ENCODE data around the gene MUC12.
"Not testable (repeated sequence)": the region's sequence is repeated elsewhere in the genome, so short reads cannot be mapped to it uniquely, and the experiment has no call there.

Gene MUC12

DNA sequence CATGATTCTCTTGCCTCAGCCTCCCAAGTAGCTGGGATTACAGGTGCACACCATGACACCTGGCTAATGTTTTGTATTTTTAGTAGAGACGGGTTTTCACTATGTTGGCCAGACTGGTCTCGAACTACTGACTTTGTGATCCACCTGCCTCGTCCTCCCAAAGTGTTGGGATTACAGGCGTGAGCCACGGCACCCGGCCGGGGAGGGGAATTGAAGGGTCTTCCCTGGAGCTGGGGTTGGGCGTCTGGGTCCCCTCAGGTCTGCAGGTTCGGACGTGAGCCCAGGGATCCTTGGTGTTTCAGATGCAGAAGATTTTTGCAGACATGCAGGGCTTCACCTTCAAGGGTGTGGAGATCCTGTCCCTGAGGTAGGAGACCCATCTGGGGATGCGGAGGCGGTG, 6.0 kb upstream of the MUC12 start:
- DNase-seq, result no peak

DNA sequence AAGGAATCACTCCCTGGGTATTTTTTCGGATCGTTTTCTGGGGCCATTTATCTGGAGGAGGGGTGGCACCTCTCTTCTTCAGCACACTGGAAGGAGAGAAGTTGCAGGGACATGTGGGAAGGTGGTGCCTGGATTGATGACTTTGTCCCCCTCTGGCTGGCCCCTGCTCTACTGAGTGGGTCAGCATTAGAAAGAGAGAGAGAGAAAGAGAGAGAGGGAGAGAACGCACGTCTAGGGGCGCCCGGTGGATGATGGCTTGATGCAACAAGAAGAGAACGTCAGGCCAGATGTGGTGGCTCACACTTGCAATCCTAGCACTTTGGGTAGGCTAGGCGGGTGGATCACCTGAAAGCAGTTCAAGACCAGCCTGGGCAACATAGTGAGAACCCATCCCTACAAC, 5.5 kb upstream of the MUC12 start:
- no peak for DNase-seq

DNA sequence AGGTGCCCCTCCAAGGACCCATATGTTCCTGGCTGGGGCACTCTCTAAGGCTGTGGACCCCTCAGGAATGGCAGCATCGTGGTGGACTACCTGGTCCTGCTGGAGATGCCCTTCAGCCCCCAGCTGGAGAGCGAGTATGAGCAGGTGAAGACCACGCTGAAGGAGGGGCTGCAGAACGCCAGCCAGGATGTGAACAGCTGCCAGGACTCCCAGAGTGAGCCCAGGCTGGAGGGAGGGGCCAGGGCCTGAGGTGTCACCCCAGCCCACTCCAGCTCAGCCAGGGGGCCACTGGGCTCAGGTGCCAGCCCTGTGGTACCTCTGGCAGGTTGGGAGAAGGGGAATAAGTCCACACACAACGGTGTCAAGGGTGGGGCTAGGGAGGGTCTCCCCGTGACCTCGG, 4.7 kb upstream of the MUC12 start:
- DNase-seq, result no peak

DNA sequence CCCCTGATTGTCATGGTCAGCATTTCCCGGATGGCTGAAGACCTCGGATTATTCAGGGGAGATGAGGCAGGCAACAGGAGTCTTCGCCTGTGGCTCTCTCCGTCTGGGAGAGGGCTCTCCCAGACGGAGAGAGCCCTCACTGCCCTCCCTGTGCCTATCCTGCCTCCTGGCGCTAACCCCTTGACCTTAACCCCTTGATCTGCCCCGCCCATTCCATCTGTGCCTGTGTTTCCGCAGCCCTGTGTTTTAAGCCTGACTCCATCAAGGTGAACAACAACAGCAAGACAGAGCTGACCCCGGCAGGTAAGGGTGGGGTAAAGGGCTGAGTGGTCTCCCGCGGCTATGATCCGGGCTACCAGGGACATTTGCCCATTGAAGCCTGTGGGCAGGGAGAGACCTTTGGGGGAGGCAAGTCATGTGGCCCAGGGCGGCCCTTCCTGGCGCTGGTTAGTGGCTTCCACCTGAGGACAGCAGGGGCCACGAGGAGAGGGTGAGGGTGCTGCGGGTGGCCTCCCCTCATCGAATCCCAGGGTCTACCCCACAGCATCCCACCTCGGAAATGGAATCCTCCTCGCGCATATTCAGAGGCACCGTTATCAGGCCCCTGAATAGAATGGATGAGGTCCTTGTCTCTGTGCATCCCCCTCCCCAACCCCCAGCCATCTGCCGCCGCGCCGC, 4.2 kb upstream of the MUC12 start:
- DNase-seq, result no peak

DNA sequence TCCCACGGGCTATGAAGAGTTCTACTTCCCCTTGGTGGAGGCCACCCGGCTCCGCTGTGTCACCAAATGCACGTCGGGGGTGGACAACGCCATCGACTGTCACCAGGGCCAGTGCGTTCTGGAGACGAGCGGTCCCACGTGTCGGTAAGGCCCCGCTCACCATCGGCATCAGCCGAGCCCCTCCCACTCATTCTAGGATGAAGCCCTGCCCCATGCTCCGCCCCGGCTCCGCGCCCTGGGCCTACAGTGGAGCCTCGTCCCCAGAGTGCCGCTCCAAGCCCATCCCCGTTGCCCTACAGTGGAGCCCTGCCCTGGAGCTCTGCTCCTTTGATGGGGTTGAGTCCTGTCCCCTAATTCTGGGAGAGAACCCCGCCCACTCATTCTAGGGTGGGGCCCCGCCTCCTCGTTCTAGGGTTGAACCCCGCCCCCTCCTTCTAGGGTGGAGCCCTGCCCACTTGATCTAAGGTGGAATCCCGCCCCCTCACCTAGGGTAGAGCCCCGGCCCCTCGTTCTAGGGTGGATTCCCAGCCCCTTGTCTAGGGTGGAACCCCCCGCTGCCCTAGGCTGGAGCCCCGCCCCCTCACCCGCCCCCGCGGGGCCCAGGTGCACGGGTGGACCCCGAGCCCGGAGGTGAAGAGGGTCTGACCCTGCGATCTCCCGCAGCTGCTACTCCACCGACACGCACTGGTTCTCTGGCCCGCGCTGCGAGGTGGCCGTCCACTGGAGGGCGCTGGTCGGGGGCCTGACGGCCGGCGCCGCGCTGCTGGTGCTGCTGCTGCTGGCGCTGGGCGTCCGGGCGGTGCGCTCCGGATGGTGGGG, 3.4 kb upstream of the MUC12 start:
- no peak for DNase-seq

DNA sequence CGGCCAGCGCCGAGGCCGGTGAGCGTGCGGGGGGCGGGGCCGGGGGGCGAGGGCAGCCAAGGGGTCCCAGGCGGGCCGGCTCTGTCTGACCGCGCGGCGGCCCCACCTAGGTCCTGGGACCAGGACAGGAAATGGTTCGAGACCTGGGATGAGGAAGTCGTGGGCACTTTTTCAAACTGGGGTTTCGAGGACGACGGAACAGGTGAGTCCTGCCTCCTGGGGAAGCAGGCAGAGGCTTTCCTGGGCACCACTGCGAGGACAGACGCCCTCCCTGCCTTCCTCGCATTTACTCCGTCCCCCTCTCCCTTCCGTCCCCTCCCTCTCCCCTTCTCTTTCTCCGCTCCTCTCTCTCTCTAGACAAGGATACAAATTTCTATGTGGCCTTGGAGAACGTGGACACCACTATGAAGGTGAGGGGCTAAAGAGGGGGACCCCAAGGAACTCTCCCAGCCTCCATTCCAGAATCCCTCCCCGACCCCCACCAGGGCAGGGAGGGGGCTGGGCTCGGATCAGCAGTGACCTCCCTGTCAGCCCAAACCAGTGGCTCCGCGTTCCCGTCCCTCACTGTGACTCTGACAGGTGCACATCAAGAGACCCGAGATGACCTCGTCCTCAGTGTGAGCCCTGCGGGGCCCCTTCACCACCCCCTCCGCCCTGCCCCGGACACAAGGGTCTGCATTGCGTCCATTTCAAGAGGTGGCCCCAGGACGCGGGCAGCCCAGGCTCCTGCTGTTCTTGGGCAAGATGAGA, 2.6 kb upstream of the MUC12 start:
- DNase-seq, result no peak

DNA sequence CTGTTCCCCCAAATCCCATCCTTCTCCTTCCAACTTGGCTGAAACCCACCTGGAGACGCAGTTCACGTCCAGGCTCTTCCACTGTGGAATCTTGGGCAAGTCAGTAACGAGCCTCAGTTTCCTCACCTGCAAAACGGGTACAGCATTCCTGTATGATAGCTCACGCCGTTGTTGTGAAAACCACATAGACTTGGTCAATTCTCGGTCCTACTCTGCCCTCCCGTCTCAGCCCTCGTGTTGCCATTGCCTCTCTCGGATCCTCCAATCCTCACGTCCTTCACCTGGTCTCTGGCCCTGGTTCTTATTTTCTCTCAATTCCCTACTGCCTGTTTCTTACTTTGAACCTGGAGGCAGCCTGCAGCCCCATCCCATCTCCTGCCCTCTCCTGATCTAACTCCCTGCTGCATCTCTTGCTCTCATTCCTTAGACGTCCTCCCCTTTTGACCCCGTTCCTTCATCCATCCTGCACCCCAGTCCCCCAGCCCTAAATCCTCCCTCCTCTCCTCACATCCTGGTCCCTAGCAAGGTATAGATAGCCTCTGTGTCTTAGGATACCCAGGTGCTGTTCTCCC, 2.0 kb upstream of the MUC12 start:
- DNase-seq, result no peak

DNA sequence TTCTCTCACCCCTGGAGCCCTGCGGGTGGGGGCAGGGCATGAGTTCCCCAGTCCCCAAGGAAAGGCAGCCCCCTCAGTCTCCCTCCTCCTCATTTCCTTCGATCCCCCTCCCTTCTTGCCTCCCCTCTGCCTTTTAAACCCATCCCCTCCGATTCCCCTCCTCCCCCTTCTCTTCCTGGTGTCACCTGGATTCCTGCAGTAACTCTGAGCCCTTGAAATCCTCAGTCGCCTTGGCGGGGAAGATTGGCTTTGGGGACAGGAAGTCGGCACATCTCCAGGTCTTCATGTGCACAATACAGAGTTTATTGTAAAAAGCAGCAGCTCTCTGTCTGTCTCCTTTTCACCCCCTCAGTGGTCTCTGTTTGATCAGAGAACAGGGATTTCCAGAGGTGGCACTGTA, 1.3 kb upstream of the MUC12 start:
- no peak for DNase-seq

DNA sequence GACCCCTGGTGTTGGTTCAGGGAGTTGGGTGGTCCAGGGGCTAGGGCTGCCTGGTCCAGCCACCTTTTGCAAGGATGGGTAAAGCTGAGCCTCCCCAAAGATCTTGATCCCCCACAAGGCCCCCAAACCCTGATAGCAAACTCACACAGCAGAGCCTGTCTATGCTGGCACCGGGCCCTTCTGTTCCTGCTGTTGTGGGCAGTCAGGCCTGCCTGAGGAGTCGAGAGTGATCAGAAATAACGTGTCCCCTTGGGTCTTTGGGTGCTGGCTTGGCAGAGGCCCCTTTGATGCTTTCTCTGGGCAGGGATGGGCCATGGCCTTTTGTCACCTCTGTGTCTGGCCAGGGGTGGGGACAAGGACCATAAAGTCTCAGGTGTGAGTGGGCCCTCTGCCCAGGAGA, 715 bp upstream of the MUC12 start:
- DNase-seq, result no peak

DNA sequence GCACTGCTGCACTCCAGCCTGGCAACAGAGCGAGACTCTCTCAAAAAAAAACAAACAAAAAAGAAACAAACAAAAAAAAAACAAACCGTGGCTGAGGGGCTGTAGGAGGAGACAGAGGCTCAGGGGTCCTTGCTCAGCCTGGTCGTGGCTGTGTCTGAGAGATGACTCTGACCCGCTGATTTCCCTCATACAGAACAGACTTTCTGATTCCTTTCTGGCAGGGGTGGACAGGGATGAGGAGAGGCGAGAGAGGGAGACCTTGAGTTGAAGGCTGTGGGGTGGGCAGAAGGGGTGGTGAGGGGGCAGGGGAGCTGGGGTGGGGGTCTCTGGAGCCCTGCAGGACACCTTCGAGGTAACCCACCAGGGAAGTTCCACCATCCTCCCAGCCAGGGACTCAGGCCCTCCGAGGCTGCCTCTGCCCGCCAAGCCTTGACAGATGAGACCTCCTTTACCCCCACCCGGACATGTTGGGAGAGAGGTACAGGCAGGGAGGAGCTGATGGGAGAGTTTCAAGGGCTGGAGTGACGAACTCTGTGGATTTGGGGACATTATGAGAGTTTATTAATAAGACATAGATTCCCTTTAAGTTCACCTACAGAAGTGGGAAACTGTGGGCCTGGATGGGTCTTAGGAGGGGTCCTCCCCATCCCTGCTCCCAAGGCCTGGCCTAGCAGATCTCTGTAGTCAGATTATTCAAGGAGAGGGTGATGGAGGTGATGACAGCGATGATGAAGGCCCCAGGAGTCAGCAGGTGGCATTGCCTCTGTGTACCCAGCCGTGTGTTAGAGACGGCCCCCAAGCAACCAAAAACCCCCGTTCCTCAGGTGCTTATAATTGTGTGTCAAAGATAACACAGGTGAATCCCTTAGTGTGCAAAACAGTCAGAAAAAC, 2.0 kb downstream of the MUC12 start:
- DNase-seq, result no peak

DNA sequence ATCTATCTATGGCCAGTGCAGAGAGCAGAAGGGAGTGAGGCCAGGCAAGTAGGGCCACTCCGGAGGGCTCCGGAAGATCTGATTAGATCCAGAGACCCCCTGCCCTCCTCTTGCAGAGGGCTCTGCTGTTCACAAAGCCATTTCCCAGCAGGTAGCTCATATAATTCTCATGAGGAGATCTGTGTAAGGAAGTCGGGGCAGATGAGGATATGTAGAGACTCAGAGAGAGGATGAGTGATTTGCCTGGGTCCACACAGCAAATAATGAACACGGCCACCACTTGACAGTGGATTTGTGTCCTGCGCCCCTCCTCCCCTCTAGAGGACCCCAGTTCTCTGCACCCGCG, 2.6 kb downstream of the MUC12 start:
- DNase-seq, result no peak

DNA sequence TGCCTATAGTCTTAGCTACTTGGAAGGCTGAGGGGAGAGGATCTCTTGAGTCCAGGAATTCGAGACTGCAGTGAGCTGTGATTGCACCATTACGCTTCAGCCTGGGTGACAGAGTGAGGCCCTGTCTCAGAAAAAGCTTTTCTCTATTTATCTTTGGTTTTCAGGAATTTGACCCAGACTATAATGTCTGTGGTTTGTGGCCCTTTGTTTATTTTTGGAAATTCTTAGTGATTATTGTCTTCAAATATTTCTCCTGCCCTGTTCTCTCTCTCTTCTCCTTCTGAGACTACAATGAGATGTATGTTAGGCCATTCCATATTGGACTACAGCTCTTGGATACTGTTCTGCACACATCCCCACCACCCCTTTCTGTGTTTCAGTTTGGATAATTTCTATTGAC, 4.7 kb downstream of the MUC12 start:
- DNase-seq, result no peak

DNA sequence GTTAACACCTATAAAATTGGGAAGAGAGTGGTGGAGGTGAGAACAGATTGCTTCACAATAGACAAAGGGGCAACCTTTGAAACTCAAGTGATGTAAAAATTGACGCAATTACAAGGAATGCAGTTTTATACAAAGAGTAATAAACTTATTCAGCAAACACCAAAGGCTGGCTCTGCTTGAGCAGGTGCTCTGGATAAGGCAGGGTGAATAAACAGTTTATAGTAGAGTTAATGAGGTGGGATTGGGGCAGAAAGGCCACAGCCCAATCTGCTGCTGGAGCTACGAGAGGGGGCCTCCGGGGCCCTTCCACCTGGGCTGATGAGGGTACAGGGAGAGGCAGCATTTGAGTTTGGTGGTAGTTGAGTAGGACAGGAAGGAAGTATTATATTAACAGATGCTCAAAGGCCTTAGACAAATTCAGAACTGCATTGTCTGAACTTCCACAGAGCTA, 6.0 kb downstream of the MUC12 start:
- DNase-seq, result no peak

DNA sequence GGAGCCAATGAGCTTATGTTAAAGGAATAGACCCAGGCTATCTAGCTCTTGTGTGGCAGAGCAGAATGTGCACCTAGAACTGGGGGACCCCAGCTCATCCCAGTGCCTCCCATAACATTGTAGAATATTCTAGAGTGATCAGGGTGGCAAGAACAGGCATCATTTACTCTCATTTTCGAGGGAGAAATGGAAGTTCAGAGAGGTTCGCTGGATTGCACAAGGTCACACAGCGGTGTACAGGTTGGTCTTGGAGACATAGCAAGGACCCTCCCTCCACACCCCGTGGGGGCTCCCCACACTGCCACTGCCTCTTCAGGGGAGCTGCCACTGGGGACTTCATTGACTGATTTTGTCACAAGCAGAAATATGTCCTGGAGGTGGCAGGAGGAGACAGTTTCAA, 8.9 kb downstream of the MUC12 start:
- no peak for DNase-seq

DNA sequence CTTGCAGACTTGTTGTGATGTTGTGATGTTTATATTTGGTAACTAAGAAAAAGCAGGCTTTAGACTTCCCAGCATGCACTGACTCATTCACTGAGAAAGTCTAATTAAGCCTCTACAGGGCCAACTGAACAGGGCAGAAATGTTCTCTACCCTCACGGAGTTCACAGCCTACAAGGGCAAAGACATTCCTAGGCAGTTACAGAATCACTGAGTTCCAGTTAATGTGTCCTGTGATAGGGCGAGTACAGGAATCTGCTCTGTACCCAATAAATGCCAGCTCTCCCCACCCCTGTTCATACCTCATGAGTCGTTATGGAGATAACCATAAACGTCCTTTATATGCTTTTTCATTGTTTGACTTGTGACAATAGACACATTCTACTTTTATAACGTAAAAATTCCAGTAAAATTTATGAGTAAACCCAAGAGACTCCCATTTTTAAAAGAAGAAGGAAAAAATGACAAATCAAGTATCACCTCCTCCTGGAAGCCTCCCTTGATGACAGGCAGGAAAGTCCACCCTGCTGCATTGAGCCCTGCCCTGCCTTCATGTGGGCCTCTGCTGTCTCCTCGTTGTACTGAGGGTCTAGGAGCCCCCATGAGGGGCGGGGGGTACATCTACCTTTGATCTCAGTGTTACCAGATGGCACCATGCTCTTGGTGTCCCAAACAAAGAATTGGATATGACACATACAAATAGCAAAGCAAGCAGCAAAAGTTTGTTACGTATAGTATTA, 14.3 kb downstream of the MUC12 start:
- no peak for DNase-seq

DNA sequence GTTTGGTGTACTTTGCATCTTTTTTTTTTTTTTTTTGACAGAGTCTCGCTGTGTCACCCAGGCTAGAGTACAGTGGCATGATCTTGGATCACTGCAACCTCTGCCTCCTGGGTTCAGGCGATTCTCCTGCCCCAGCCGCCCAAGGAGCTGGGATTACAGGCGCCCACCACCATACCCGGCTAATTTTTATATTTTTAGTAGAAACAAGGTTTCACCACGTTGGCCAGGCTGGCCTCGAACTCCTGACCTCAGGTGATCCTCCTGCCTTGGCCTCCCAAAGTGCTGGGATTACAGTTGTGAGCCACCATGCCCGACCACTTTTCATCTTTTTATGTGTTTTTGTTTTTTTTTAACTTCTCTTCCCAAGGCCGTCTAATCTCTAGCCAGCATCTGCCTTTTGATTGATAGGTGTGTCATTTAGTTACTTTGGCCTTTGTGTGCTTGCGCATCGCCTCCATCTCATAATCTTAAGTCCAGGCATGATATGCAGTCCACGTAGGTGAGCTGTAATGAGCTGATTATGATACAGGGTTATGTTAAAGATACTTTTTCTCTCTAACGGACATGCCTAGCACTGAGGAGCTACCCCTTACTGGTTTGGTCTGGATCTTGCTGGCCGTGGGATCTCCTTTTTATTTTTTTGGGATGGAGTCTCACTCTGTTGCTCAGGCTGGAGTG, 15.0 kb downstream of the MUC12 start:
- DNase-seq, result not testable (repeated sequence)

DNA sequence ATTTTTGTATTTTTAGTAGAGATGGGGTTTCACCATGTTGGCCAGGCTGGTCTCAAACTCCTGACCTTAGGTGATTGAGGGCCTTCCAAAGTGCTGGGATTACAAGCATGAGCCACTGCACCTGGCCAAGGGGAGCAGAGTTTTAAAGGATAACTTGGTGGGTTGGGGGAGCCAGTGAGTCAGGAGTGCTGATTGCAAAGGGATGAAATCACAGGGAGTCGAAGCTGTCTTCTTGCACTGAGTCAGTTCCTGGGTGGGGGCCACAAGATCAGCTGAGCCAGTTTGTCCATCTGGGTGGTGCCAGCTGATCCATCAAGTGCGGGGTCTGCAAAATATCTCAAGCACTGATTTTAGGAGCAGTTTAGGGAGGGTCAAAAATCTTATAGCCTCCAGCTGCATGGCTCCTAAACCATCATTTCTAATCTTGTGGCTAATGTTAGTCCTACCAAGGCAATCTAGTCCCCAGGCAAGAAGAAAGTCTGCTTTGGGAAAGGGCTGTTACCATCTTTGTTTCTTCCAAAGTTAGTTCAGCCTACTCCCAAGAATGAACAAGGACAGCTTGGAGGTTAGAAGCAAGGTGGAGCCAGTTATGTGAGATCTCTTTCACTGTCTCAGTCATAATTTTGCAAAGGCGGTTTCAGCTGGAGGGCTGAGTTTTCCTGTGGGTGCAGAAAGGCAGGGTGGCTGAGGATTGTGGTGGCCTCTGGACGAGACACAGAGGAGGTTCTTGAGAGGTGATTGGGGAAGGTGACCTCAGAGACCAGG, 15.8 kb downstream of the MUC12 start:
- not testable (repeated sequence) for DNase-seq

DNA sequence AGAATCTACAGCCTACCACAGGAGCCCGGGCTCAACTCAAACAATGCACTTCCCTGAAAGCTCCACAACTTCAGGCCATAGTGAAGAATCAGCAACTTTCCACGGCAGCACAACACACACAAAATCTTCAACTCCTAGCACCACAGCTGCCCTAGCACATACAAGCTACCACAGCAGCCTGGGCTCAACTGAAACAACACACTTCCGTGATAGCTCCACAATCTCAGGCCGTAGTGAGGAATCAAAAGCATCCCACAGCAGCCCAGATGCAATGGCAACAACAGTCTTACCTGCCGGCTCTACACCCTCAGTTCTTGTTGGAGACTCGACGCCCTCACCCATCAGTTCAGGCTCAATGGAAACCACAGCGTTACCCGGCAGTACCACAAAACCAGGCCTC, 22.3 kb downstream of the MUC12 start:
- no peak for DNase-seq

DNA sequence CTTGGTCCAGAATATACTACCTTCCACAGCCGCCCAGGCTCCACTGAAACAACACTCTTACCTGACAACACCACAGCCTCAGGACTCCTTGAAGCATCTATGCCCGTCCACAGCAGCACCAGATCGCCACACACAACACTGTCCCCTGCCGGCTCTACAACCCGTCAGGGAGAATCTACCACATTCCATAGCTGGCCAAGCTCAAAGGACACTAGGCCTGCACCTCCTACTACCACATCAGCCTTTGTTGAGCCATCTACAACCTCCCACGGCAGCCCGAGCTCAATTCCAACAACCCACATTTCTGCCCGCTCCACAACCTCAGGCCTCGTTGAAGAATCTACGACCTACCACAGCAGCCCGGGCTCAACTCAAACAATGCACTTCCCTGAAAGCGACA, 22.9 kb downstream of the MUC12 start:
- DNase-seq, result not testable (repeated sequence)

DNA sequence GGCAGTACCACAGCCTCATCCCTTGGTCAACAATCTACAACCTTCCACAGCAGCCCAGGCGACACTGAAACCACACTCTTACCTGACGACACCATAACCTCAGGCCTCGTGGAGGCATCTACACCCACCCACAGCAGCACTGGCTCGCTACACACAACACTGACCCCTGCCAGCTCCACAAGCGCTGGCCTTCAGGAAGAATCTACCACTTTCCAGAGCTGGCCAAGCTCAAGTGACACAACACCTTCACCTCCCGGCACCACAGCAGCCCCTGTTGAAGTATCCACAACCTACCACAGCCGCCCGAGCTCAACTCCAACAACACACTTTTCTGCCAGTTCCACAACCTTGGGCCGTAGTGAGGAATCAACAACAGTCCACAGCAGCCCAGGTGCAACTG, 25.3 kb downstream of the MUC12 start:
- DNase-seq, result not testable (repeated sequence)
